Measurements from ENCODE around the gene HELZ. TPM values are rescaled to one million over a fixed set of nuclear protein-coding genes. Genes with fewer than 3 reads are reported as not detected.

Gene HELZ
- total RNA-seq, 1 experiment from 2014 or later, result 49.8 TPM

- Histone ChIP-seq H2AK5ac (ENCODE audit: insufficient read length, low read length) (no peak overlapping the region), H3K9me3 (ENCODE audit: control insufficient read depth, low read depth, low read length) (no peaks in the 10 kb centered on the region), H3K23me2 (ENCODE audit: insufficient read length, low read depth, low read length, poor library complexity, severe bottlenecking) (no peaks in the 10 kb centered on the region), H3T11ph (ENCODE audit: low read length) (no peak overlapping the region), H3K27me3 (ENCODE audit: insufficient read depth, low read length) (no peaks in the 10 kb centered on the region), H2AFZ (ENCODE audit: low read length) (no peak overlapping the region), H4K91ac (ENCODE audit: insufficient read length, low read depth, low read length) (no peak overlapping the region), H3K27ac (ENCODE audit: insufficient read length, low read depth, low read length) (no peak overlapping the region), H2BK15ac (ENCODE audit: low read depth, low read length) (no peak overlapping the region), H3K4ac (ENCODE audit: low read depth, low read length) (no peak overlapping the region), H3K9ac (ENCODE audit: extremely low read depth, insufficient read length, low read length) (no peak overlapping the region), H2BK20ac (ENCODE audit: low read depth, low read length, poor library complexity, severe bottlenecking) (no peak overlapping the region), H4K8ac (replicated peaks; ENCODE audit: insufficient read length, low read depth, low read length) (no peak overlapping the region), H4K5ac (ENCODE audit: insufficient read length, low read depth, low read length) (no peak overlapping the region), H3K14ac (ENCODE audit: insufficient read depth, low read length) (no peak overlapping the region), H4K20me1 (ENCODE audit: control insufficient read depth, insufficient read depth, insufficient read length) (no peaks in the 10 kb centered on the region), H3K4me1 (ENCODE audit: insufficient read depth, low read length) (no peaks in the 10 kb centered on the region), H3K79me2 (ENCODE audit: insufficient read depth, low read length) (no peaks in the 10 kb centered on the region), H2BK120ac (ENCODE audit: low read depth, low read length, poor library complexity, severe bottlenecking) (no peak overlapping the region), H3K4me2 (ENCODE audit: insufficient read depth, insufficient read length, low read length) (no peak overlapping the region), H2BK12ac (ENCODE audit: insufficient read length, low read depth, low read length) (no peak overlapping the region), H3K56ac (ENCODE audit: insufficient read length, low read depth, low read length) (no peak overlapping the region), H3K18ac (ENCODE audit: insufficient read length, low read depth, low read length) (no peak overlapping the region), H3K79me1 (ENCODE audit: insufficient read depth, low read depth, low read length, poor library complexity, severe bottlenecking) (no peaks in the 10 kb centered on the region), H2BK5ac (ENCODE audit: insufficient read length, low read length) (no peak overlapping the region), H3K23ac (ENCODE audit: insufficient read length, low read depth, low read length) (no peak overlapping the region)
- Mint-ChIP-seq H3K27me3 (ENCODE audit: low read depth) (no peaks in the 10 kb centered on the region), H3K9me3 (no peaks in the 10 kb centered on the region), H3K4me3 (no peak overlapping the region), H3K36me3 (ENCODE audit: insufficient read depth in 1 of 3, low read depth in 3 of 3) (peaks cover 0 to 17% (median 13%) of the 10 kb centered on the region in 3 experiments; a peak in 6 of 7 replicates), H3K27ac (no peak overlapping the region), H3K4me1 (no peaks in the 10 kb centered on the region)
- DNase-seq, result no peak
- no peak for TF ChIP-seq CTCF (conservative IDR thresholded peaks at IDR 0.05)
Observed at GRCh38 chr17:67177732-67178131, 67.3 kb downstream of the HELZ start.

Data from H9 (cell line).